ENCODE data around the gene AKAP17A. TPM values are rescaled to one million over a fixed set of nuclear protein-coding genes. Genes with fewer than 3 reads are reported as not detected.

AKAP17A gene
- polyA plus RNA-seq, 6 donors from 2014 or later, result 14.2 to 69.9 (median 21.2) TPM

DNA sequence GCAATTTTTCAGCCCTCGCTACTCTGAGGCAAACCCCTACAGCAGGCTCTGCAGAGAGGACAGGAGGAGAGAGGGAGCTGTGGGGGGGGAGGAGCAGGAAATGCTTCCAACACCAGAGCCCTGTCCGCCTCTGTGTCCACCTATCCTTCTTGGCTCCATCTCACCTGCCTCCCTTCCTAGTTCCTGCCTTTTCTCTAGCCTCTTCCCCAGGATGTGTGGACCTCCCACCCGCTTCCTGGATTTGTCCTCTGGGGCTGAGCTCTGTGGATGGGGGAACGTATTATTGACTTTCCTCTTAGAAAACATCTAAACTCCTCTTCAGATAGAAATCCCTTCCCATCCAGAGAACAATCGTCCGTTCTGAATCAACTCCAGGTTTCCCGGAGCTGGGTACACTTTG lies 37.8 kb downstream of the AKAP17A start:
- peak overlapping the region in 1 of 6 donors; percentile 72 for H3K27ac Mint-ChIP-seq
- peaks cover 0 to 2% (median 0%) of the 10 kb centered on the region in 7 donors for H3K9me3 Mint-ChIP-seq
- peaks cover 0 to 16% (median 7%) of the 10 kb centered on the region in 3 donors for H3K27me3 Mint-ChIP-seq
- no peak overlapping the region for H3K4me3 Mint-ChIP-seq
- no peak for DNase-seq
- no peaks in the 10 kb centered on the region for H3K36me3 Mint-ChIP-seq
- H3K4me1 Mint-ChIP-seq, result peaks cover 0 to 17% (median 5%) of the 10 kb centered on the region in 3 donors
- no peak for ATAC-seq (ENCODE audit: low read depth in 2 of 2)

DNA sequence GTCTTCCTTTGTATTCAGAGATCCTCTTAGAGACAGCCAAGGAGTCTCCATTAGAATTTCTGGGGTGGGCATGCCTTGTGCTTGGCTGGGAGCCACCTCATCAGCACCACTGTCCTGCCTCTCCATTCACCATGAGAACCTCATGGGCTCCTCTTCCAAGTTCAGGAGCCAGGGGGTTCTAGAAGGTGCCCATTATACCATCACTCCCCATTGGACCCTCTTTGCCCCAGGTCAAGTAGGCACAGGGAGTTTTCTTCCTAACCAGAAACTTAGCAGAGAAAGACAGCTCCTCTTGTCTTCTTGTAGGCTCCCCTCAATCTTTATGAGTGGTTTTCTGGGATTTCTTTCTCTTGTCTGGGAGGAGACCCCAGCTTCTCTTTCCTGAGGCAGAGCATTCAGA lies 54.6 kb downstream of the AKAP17A start:
- Mint-ChIP-seq H3K27ac (no peak overlapping the region), H3K9me3 (peaks cover 6 to 16% (median 12%) of the 10 kb centered on the region in 7 donors), H3K4me1 (peaks cover 4 to 5% (median 4%) of the 10 kb centered on the region in 3 donors), H3K27me3 (peaks cover 7 to 53% (median 40%) of the 10 kb centered on the region in 3 donors), H3K4me3 (no peak overlapping the region), H3K36me3 (peaks cover 0 to 16% of the 10 kb centered on the region in 2 donors)
- ATAC-seq (ENCODE audit: low read depth in 2 of 2) (no peak), DNase-seq (no peak)

DNA sequence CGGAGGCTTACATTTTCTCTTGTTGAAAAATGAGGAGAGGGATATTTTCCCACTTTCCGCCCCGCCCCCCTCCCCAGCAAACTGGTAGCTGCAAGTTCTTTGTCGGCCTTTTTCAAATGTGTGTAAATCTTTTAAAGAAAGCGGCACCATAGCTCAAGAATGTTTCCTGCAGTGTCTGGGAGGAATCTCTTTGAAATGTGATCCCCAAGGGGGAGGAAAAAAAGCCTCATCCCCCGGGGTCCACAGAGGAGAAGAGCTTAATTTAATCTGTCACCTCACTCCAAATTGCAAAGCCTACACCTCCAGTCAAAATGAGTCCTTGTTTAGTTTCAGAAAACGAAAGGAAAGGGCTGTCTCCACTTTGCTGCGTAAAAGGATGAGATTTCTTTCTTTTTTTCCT lies 58.2 kb downstream of the AKAP17A start:
- DNase-seq, result no peak
- ATAC-seq (ENCODE audit: low read depth in 2 of 2), result no peak
- no peak overlapping the region for H3K27ac Mint-ChIP-seq
- H3K36me3 Mint-ChIP-seq, result peaks cover 0 to 16% of the 10 kb centered on the region in 2 donors
- peaks cover 7 to 28% (median 19%) of the 10 kb centered on the region in 3 donors for H3K27me3 Mint-ChIP-seq
- H3K4me1 Mint-ChIP-seq, result peaks cover 5 to 11% (median 9%) of the 10 kb centered on the region in 3 donors
- no peak overlapping the region for H3K4me3 Mint-ChIP-seq
- peaks cover 6 to 16% (median 12%) of the 10 kb centered on the region in 7 donors for H3K9me3 Mint-ChIP-seq

Other genes with a start within 250 kb of the AKAP17A start
- gene SLC25A6, start 199.5 kb upstream of the AKAP17A start, polyA plus RNA-seq (ENCODE audit: low read depth in 6 of 6), result 100 to 1,000 TPM; 411 to 627 (median 548) TPM
- 10 to 100 TPM; 49.2 to 66.0 (median 57.7) TPM for gene ASMTL, start 138.7 kb upstream of the AKAP17A start, polyA plus RNA-seq (ENCODE audit: low read depth in 6 of 6)
- gene P2RY8, start 54.4 kb upstream of the AKAP17A start, polyA plus RNA-seq (ENCODE audit: low read depth in 6 of 6), result 100 to 1,000 TPM; 227 to 320 (median 275) TPM
- gene ASMT, start 23.5 kb downstream of the AKAP17A start, polyA plus RNA-seq (ENCODE audit: low read depth in 6 of 6), result not detected

Measured in naive B cell (primary cell).